ENCODE data around the gene CLEC2A.

Gene CLEC2A

GRCh38 chr12:9868311-9868801 lies 63.8 kb downstream of the CLEC2A start:
- no peak for ATAC-seq
- no peak for TF ChIP-seq ZC3H10 (CRISPR knock-in tag; IDR thresholded peaks at IDR 0.05)
- TF ChIP-seq SNAI2 (CRISPR knock-in tag; IDR thresholded peaks at IDR 0.05) = no peak
- TF ChIP-seq ZFP30 (CRISPR knock-in tag; IDR thresholded peaks at IDR 0.05) = no peak
- TF ChIP-seq PPARA (CRISPR knock-in tag; IDR thresholded peaks at IDR 0.05; ENCODE audit: borderline replicate concordance) = no peak
- TF ChIP-seq, protein P1, sequence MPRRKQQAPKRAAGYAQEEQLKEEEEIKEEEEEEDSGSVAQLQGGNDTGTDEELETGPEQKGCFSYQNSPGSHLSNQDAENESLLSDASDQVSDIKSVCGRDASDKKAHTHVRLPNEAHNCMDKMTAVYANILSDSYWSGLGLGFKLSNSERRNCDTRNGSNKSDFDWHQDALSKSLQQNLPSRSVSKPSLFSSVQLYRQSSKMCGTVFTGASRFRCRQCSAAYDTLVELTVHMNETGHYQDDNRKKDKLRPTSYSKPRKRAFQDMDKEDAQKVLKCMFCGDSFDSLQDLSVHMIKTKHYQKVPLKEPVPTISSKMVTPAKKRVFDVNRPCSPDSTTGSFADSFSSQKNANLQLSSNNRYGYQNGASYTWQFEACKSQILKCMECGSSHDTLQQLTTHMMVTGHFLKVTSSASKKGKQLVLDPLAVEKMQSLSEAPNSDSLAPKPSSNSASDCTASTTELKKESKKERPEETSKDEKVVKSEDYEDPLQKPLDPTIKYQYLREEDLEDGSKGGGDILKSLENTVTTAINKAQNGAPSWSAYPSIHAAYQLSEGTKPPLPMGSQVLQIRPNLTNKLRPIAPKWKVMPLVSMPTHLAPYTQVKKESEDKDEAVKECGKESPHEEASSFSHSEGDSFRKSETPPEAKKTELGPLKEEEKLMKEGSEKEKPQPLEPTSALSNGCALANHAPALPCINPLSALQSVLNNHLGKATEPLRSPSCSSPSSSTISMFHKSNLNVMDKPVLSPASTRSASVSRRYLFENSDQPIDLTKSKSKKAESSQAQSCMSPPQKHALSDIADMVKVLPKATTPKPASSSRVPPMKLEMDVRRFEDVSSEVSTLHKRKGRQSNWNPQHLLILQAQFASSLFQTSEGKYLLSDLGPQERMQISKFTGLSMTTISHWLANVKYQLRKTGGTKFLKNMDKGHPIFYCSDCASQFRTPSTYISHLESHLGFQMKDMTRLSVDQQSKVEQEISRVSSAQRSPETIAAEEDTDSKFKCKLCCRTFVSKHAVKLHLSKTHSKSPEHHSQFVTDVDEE (CRISPR knock-in tag; IDR thresholded peaks at IDR 0.05) = no peak
- TF ChIP-seq TCF4 (CRISPR knock-in tag; IDR thresholded peaks at IDR 0.05; ENCODE audit: borderline replicate concordance) = no peak
- TF ChIP-seq CSDC2 (CRISPR knock-in tag; IDR thresholded peaks at IDR 0.05) = no peak
- no peak for TF ChIP-seq ZNF8 (CRISPR knock-in tag; IDR thresholded peaks at IDR 0.05)
- TF ChIP-seq TOX (CRISPR knock-in tag; IDR thresholded peaks at IDR 0.05; ENCODE audit: borderline replicate concordance) = no peak
- no peak for TF ChIP-seq ESRRG (CRISPR knock-in tag; IDR thresholded peaks at IDR 0.05)
- no peak for TF ChIP-seq RARB (CRISPR knock-in tag; IDR thresholded peaks at IDR 0.05)
- TF ChIP-seq ZFP3 (CRISPR knock-in tag; IDR thresholded peaks at IDR 0.05) = no peak
- no peak for TF ChIP-seq GLIS3 (CRISPR knock-in tag; IDR thresholded peaks at IDR 0.05)

DNA sequence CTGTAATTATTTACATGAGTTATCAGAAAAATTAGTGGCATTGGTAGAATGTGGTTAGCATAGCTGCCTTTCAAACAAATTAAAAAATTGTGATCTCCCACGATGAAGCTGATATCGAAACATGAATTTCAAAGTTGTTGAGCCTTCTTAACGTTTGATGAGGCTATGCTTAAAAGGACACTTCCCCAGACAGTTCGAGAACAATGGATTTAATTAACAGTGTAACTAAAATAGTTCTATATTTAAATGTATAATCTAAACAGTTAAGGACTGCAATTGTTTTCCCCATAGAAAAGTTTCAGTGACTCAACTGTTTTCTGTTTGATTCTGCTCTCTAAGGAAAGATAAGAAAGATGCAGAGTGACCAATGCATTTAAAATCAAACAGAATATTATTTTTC lies 64.6 kb downstream of the CLEC2A start:
- TF ChIP-seq POU6F1 (CRISPR knock-in tag; IDR thresholded peaks at IDR 0.05; ENCODE audit: borderline replicate concordance, low read depth) = no peak
- no peak for TF ChIP-seq ARNTL (CRISPR knock-in tag; IDR thresholded peaks at IDR 0.05; ENCODE audit: borderline replicate concordance, low read depth)
- no peak for TF ChIP-seq ZNF8 (CRISPR knock-in tag; IDR thresholded peaks at IDR 0.05)
- no peak for TF ChIP-seq CREB5 (CRISPR knock-in tag; IDR thresholded peaks at IDR 0.05; ENCODE audit: low read depth)
- TF ChIP-seq, protein P1 (CRISPR knock-in tag; IDR thresholded peaks at IDR 0.05) = no peak
- no peak for TF ChIP-seq ZFP30 (CRISPR knock-in tag; IDR thresholded peaks at IDR 0.05)
- no peak for TF ChIP-seq ZC3H10 (CRISPR knock-in tag; IDR thresholded peaks at IDR 0.05)
- no peak for TF ChIP-seq OSR1 (CRISPR knock-in tag; IDR thresholded peaks at IDR 0.05)
- no peak for ATAC-seq

- TF ChIP-seq RARB (CRISPR knock-in tag; IDR thresholded peaks at IDR 0.05) (no peak), CSRNP3 (CRISPR knock-in tag; IDR thresholded peaks at IDR 0.05) (no peak), GLIS3 (CRISPR knock-in tag; IDR thresholded peaks at IDR 0.05) (no peak), CSDC2 (CRISPR knock-in tag; IDR thresholded peaks at IDR 0.05) (no peak), ZC3H10 (CRISPR knock-in tag; IDR thresholded peaks at IDR 0.05) (no peak), ESRRG (CRISPR knock-in tag; IDR thresholded peaks at IDR 0.05) (no peak), ZNF565 (CRISPR knock-in tag; conservative IDR thresholded peaks at IDR 0.05; ENCODE audit: low read depth) (no peak), ZFP3 (CRISPR knock-in tag; IDR thresholded peaks at IDR 0.05) (no peak)
- no peak for ATAC-seq
Observed at GRCh38 chr12:9866860-9867269, 65.3 kb downstream of the CLEC2A start.
